Forelimb muscle (tissue), 1 donor: ENCODE measurements around the gene CNTN4. TPM values are rescaled to one million over a fixed set of nuclear protein-coding genes. Genes with fewer than 3 reads are reported as not detected.
"Not testable (repeated sequence)": the region's sequence is repeated elsewhere in the genome, so short reads cannot be mapped to it uniquely, and the experiment has no call there.

ENCODE experiments used
- DNase-seq: peaks from one replicate; pipeline ENCODE4 v3.0.0-alpha.2; 2013; ENCODE audit warnings: low read depth
- polyA plus RNA-seq: library from polyadenylated mRNA; unstranded; fragments of 120-200 nt; gene quantifications from one replicate; pipeline ENCODE4 v1.2.1, GENCODE V29; 2013; ENCODE audit not compliant: insufficient read length

The CNTN4 gene
- polyA plus RNA-seq, 1 donor: 9.0 TPM

GRCh38 chr3:2790266-2790815 is 691.7 kb downstream of the CNTN4 start:
- DNase-seq: no peak

GRCh38 chr3:2792432-2792831 is 693.8 kb downstream of the CNTN4 start:
- DNase-seq: no peak

GRCh38 chr3:2793987-2794386 is 695.3 kb downstream of the CNTN4 start:
- no peak for DNase-seq

GRCh38 chr3:2802429-2802828 is 703.8 kb downstream of the CNTN4 start:
- DNase-seq: no peak

GRCh38 chr3:2807514-2807913 is 708.8 kb downstream of the CNTN4 start:
- DNase-seq: no peak

- peak; percentile 5 for DNase-seq
These were observed 712.1 kb downstream of the CNTN4 start for GRCh38 chr3:2810723-2811122.

- no peak for DNase-seq
These were observed 720.9 kb downstream of the CNTN4 start for GRCh38 chr3:2819571-2819970.

- not testable (repeated sequence) for DNase-seq
These were observed 722.3 kb downstream of the CNTN4 start for GRCh38 chr3:2820982-2821381.

GRCh38 chr3:2822611-2823010 is 723.9 kb downstream of the CNTN4 start:
- DNase-seq: no peak

GRCh38 chr3:2823031-2823430 is 724.4 kb downstream of the CNTN4 start:
- no peak for DNase-seq

- no peak for DNase-seq
These were observed 725.0 kb downstream of the CNTN4 start for GRCh38 chr3:2823437-2824211.

GRCh38 chr3:2826036-2826435 is 727.4 kb downstream of the CNTN4 start:
- no peak for DNase-seq

GRCh38 chr3:2826453-2826852 is 727.8 kb downstream of the CNTN4 start:
- DNase-seq: no peak

GRCh38 chr3:2837239-2837638 is 738.6 kb downstream of the CNTN4 start:
- no peak for DNase-seq

GRCh38 chr3:2837910-2838309 is 739.2 kb downstream of the CNTN4 start:
- no peak for DNase-seq

GRCh38 chr3:2838546-2839157 is 740.0 kb downstream of the CNTN4 start:
- no peak for DNase-seq

- DNase-seq: no peak
These were observed 741.2 kb downstream of the CNTN4 start for GRCh38 chr3:2839876-2840275.

GRCh38 chr3:2847062-2847841 is 748.6 kb downstream of the CNTN4 start:
- DNase-seq: no peak

GRCh38 chr3:2849092-2849491 is 750.4 kb downstream of the CNTN4 start:
- no peak for DNase-seq

GRCh38 chr3:2850701-2851100 is 752.0 kb downstream of the CNTN4 start:
- no peak for DNase-seq

- no peak for DNase-seq
These were observed 752.7 kb downstream of the CNTN4 start for GRCh38 chr3:2851361-2851760.

GRCh38 chr3:2851835-2852234 is 753.2 kb downstream of the CNTN4 start:
- DNase-seq: peak; percentile 60
